ENCODE data around the gene NFX1.

NFX1 gene

DNA sequence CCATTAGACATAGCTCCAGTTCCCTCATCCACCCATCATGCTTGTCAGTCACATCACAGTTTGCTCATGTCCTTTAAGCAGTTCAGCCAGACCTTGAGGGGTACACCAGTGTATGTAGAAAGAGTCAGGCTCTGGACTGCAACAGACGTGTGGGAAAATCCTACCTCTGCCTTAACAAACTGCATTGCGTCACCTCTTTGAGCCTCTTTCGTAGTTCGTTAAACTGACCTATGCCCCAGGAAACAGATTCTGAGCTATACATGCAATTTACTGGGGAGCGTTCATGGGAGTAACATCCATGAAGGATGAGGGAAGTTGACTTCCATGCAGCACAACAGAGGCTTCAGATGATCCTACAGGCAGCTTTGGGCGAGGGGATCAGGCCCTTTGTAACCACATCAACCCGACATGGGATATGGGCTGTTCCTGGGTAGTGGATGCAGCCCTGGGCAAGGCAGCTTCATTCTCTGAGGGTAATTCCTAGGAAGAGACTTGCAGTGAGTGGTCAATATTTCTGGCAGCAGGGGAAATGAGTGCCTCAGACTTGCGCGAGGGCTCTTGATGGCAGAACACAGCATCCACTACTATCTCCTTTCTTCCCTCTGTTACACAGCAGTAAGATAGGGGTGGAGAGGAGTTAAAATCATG is 46.1 kb upstream of the NFX1 start:
- no peak for TF ChIP-seq CSDC2 (CRISPR knock-in tag; IDR thresholded peaks at IDR 0.05)
- TF ChIP-seq RARB (CRISPR knock-in tag; IDR thresholded peaks at IDR 0.05): no peak
- no peak for TF ChIP-seq ISL1 (CRISPR knock-in tag; IDR thresholded peaks at IDR 0.05)
- TF ChIP-seq ZNF8 (CRISPR knock-in tag; IDR thresholded peaks at IDR 0.05): no peak
- no peak for TF ChIP-seq ESRRG (CRISPR knock-in tag; IDR thresholded peaks at IDR 0.05)
- no peak for TF ChIP-seq OSR1 (CRISPR knock-in tag; IDR thresholded peaks at IDR 0.05)
- TF ChIP-seq SNAI2 (CRISPR knock-in tag; IDR thresholded peaks at IDR 0.05): no peak
- TF ChIP-seq GLIS3 (CRISPR knock-in tag; IDR thresholded peaks at IDR 0.05): no peak
- TF ChIP-seq TCF4 (CRISPR knock-in tag; IDR thresholded peaks at IDR 0.05; ENCODE audit: borderline replicate concordance): no peak
- ATAC-seq: no peak

DNA sequence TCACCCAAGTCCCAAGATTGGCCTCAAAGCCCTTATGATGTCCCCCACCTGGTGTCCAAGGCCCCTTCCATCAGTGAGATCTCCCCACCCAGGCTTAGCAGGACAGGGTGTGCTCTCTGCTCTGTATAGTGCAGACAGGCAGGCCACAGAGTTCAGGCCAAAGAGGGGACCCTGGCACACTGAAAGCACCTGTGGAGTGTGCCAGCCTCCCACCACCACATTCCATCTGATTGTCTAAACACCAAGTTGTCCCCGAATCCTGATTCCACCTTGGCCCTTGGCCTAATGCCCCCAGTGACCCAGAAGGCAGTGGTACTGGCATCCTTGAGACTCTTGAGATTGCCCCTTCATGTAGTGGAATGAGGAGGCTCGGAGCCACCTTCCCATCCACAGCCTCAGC is 45.0 kb upstream of the NFX1 start:
- TF ChIP-seq TCF4 (CRISPR knock-in tag; IDR thresholded peaks at IDR 0.05; ENCODE audit: borderline replicate concordance) (no peak), ARNTL (CRISPR knock-in tag; IDR thresholded peaks at IDR 0.05; ENCODE audit: borderline replicate concordance, low read depth) (no peak), ZC3H10 (CRISPR knock-in tag; IDR thresholded peaks at IDR 0.05) (no peak), ZNF70 (CRISPR knock-in tag; IDR thresholded peaks at IDR 0.05) (no peak)
- no peak for ATAC-seq

DNA sequence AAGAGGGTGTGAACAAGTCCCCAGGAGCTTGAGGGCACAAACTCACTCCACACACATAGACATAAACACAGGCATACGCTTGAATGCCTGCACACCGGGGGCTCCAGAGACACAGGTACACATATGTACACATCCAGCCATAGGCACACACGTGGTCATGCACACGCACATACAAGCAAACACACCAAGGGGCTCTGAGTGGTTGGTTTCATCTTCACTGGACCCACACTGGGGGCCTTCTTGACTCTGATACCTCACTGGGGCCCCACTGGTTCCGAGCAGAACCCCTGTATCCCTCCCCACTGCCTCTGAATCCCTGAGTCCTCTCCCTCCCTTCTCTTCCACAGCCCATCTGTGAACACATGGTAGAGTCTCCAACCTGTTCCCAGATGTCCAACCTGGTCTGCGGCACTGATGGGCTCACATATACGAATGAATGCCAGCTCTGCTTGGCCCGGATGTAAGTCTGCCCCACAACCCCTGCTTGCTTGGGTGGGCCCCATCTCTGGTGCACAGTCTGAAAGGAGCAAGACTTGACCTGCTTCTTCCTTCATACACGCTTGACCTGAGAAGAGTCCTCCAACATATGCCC is 44.0 kb upstream of the NFX1 start:
- ATAC-seq: no peak
- TF ChIP-seq PATZ1 (CRISPR knock-in tag; IDR thresholded peaks at IDR 0.05; ENCODE audit: borderline replicate concordance) (no peak), SNAI2 (CRISPR knock-in tag; IDR thresholded peaks at IDR 0.05) (no peak), ZNF8 (CRISPR knock-in tag; IDR thresholded peaks at IDR 0.05) (no peak), BACH2 (CRISPR knock-in tag; IDR thresholded peaks at IDR 0.05; ENCODE audit: borderline replicate concordance) (no peak), OSR1 (CRISPR knock-in tag; IDR thresholded peaks at IDR 0.05) (no peak), ZNF70 (CRISPR knock-in tag; IDR thresholded peaks at IDR 0.05) (no peak), TOX (CRISPR knock-in tag; IDR thresholded peaks at IDR 0.05; ENCODE audit: borderline replicate concordance) (no peak), GLIS3 (CRISPR knock-in tag; IDR thresholded peaks at IDR 0.05) (no peak), POU6F1 (CRISPR knock-in tag; IDR thresholded peaks at IDR 0.05; ENCODE audit: borderline replicate concordance, low read depth) (no peak), ISL1 (CRISPR knock-in tag; IDR thresholded peaks at IDR 0.05) (no peak), ZFP3 (CRISPR knock-in tag; IDR thresholded peaks at IDR 0.05) (no peak), CSRNP3 (CRISPR knock-in tag; IDR thresholded peaks at IDR 0.05) (no peak), CSDC2 (CRISPR knock-in tag; IDR thresholded peaks at IDR 0.05) (no peak)

GRCh38 chr9:33248606-33249005 is 41.7 kb upstream of the NFX1 start:
- no peak for ATAC-seq
- no peak for TF ChIP-seq ESRRG (CRISPR knock-in tag; IDR thresholded peaks at IDR 0.05)
- TF ChIP-seq RARB (CRISPR knock-in tag; IDR thresholded peaks at IDR 0.05): no peak
- TF ChIP-seq, protein P1, sequence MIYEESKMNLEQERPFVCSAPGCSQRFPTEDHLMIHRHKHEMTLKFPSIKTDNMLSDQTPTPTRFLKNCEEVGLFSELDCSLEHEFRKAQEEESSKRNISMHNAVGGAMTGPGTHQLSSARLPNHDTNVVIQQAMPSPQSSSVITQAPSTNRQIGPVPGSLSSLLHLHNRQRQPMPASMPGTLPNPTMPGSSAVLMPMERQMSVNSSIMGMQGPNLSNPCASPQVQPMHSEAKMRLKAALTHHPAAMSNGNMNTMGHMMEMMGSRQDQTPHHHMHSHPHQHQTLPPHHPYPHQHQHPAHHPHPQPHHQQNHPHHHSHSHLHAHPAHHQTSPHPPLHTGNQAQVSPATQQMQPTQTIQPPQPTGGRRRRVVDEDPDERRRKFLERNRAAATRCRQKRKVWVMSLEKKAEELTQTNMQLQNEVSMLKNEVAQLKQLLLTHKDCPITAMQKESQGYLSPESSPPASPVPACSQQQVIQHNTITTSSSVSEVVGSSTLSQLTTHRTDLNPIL (CRISPR knock-in tag; IDR thresholded peaks at IDR 0.05; ENCODE audit: low read depth): no peak
- no peak for TF ChIP-seq ZFP3 (CRISPR knock-in tag; IDR thresholded peaks at IDR 0.05)
- TF ChIP-seq PATZ1 (CRISPR knock-in tag; IDR thresholded peaks at IDR 0.05; ENCODE audit: borderline replicate concordance): no peak
- TF ChIP-seq ZC3H10 (CRISPR knock-in tag; IDR thresholded peaks at IDR 0.05): no peak
- no peak for TF ChIP-seq BACH2 (CRISPR knock-in tag; IDR thresholded peaks at IDR 0.05; ENCODE audit: borderline replicate concordance)
- TF ChIP-seq PPARA (CRISPR knock-in tag; IDR thresholded peaks at IDR 0.05; ENCODE audit: borderline replicate concordance): no peak
- no peak for TF ChIP-seq POU6F1 (CRISPR knock-in tag; IDR thresholded peaks at IDR 0.05; ENCODE audit: borderline replicate concordance, low read depth)
- TF ChIP-seq GLIS3 (CRISPR knock-in tag; IDR thresholded peaks at IDR 0.05): no peak
- no peak for TF ChIP-seq CSDC2 (CRISPR knock-in tag; IDR thresholded peaks at IDR 0.05)
- no peak for TF ChIP-seq ZNF565 (CRISPR knock-in tag; conservative IDR thresholded peaks at IDR 0.05; ENCODE audit: low read depth)
- TF ChIP-seq TCF4 (CRISPR knock-in tag; IDR thresholded peaks at IDR 0.05; ENCODE audit: borderline replicate concordance): no peak
- no peak for TF ChIP-seq ZNF8 (CRISPR knock-in tag; IDR thresholded peaks at IDR 0.05)

All from SK-N-SH treated with all-trans-retinoic acid at 6 μM for 48 hours (cell line).